ENCODE measurements around the gene NCKAP1.

Gene NCKAP1

DNA sequence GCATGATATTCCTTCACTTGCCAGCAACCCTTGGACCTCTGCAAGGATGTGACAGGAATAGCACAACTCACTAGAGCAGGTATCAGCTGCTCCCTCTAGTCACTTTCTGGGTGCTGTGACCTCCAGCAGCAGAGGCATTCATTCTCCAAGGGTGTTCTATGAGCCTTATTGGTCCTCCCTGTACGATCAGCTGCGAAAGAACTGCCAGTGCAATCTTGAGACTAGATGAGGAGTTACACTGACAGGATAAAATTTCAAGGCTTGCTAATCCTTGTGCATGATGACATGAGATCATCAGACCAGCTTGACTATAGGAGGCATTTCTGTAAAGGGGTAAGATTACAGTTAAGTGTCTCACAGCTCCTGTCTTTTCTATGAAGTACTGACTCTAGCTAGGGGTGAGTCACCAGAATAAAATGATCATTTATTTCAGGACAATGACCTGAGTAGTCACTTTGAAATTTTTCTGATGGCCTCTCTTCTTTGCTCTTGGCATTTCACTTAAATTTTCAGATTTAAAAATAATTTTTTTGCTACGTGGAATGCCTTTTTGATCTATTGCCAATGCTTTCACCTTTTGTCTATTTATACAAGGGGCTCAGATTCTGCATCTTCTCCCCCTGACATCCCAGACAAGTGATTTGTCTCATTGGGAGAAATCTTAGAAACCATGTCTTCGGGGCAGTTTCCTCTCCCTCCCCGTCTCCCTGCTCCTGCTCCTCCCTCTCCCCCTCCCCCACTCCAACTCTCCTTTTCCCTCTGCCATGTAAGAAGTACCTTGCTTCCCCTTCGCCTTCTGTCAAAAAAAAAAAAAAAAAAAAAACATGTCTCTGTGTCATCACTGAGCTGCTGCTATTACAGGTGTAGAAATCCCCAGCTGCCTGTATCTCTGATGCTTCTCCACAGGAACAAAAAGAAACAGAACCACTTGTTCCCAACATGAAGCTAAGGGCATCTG lies 122.6 kb downstream of the NCKAP1 start:
- TF ChIP-seq, protein P1, sequence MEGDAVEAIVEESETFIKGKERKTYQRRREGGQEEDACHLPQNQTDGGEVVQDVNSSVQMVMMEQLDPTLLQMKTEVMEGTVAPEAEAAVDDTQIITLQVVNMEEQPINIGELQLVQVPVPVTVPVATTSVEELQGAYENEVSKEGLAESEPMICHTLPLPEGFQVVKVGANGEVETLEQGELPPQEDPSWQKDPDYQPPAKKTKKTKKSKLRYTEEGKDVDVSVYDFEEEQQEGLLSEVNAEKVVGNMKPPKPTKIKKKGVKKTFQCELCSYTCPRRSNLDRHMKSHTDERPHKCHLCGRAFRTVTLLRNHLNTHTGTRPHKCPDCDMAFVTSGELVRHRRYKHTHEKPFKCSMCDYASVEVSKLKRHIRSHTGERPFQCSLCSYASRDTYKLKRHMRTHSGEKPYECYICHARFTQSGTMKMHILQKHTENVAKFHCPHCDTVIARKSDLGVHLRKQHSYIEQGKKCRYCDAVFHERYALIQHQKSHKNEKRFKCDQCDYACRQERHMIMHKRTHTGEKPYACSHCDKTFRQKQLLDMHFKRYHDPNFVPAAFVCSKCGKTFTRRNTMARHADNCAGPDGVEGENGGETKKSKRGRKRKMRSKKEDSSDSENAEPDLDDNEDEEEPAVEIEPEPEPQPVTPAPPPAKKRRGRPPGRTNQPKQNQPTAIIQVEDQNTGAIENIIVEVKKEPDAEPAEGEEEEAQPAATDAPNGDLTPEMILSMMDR (IDR thresholded peaks at IDR 0.05) = no peak

DNA sequence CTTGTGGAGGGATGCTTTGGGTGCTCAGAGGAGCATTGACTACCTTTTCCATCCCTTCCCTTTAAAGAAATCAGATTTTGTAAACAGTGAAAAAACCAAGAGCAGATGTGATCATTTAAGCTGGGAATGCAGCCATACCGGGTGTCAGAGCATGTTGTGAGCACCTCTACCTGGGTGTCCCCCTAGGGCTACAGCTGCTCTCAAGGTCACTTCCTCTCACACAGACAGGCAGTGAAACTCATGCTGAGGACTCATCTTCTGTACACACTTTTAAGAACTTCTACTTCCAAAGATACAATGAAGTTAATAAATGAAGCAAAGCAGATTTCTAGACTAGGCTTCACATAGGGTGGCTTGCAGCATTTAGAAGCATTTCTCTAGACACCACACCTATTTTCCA lies 123.4 kb downstream of the NCKAP1 start:
- TF ChIP-seq, protein P1 (IDR thresholded peaks at IDR 0.05) = no peak

GRCh38 chr2:182913064-182913463 lies 125.2 kb downstream of the NCKAP1 start:
- TF ChIP-seq, protein P1 (IDR thresholded peaks at IDR 0.05) = no peak

DNA sequence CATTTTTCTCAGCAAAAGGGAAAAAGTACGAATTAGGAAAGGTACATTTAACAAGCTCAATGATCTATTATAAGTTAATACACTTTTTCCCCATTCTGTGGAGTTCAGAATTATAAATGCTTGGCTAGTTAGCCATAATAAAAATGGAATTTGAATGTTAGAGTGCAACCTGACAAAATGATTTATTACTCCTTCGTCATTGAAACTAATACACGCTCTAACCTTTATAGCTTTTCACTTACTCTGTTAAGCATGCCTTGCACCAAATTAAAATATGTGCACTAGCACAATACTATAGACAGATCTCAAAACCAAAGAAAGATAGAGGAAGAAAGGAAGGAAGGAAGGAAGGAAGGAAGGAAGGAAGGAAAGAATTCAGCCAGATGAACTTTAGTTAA lies 125.7 kb downstream of the NCKAP1 start:
- TF ChIP-seq, protein P1 (IDR thresholded peaks at IDR 0.05) = no peak

- TF ChIP-seq, protein P1 (IDR thresholded peaks at IDR 0.05) = no peak
These were observed 126.3 kb downstream of the NCKAP1 start for GRCh38 chr2:182911813-182912517.

DNA sequence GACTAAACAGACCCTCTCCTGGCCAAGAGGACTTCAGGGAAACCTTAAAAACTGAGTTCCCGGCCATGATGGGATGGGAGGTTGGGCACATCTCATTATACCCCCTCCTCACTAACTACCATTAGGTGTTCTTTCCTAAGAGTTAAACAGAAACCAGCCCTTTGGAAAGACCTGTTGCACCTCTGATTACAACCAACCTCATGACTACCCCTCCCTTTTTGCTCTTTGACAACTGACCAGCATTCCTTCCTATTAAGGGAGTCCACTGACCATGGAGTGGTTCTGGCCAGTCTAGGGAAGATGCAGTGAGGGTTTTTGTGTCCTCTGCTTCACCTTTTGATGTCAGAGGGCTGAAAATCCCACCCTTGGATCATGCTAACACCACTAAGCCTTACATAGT lies 127.3 kb downstream of the NCKAP1 start:
- TF ChIP-seq, protein P1 (IDR thresholded peaks at IDR 0.05) = no peak

GRCh38 chr2:182907081-182907830 lies 131.0 kb downstream of the NCKAP1 start:
- TF ChIP-seq, protein P1 (IDR thresholded peaks at IDR 0.05) = no peak

Data from LNCAP (cell line).